ENCODE results near the gene WDR1. TPM values are rescaled to one million over a fixed set of nuclear protein-coding genes. Genes with fewer than 3 reads are reported as not detected.

Gene WDR1
- polyA plus RNA-seq, 1 donor, result 168 TPM

DNA sequence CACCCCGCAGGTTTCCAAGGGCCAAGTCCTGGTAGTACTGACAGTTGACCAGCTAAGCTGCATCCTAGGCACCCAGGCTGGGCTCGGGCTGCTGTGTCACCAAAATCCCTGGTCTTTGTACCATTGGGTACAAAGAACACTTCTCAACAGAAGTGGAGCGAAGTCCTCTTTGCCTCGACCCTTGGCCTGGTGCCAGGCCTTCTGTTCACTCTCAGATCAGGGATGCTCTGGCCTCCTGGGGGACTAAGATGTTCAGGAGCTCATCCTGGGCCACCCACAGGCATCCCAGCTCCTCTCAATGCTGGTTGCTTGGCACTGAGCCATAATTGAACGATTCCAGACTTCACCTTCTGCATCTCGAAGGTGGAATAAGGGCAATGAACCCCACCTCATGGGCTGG is 81.5 kb downstream of the WDR1 start:
- H3K36me3 ChIP-seq (ENCODE audit: control insufficient read depth, insufficient read depth, low read length), result no peaks in the 10 kb centered on the region
- no peaks in the 10 kb centered on the region for H3K4me1 ChIP-seq (ENCODE audit: control insufficient read depth, insufficient read depth, low read length)
- no peak overlapping the region for H3K4me3 ChIP-seq (ENCODE audit: low read length)
- H3K27ac ChIP-seq (ENCODE audit: low read length), result no peak overlapping the region
- no peaks in the 10 kb centered on the region for H3K9me3 ChIP-seq (ENCODE audit: control insufficient read depth, low read depth, low read length)
- no CpG with 5 or more reads among the region's 6 CpGs for WGBS (ENCODE audit: insufficient coverage, low lambda C conversion rate)
- H3K27me3 ChIP-seq (ENCODE audit: control insufficient read depth, insufficient read depth, low read length), result no peaks in the 10 kb centered on the region
- peak in 1 of 2 donors; percentile 55 for DNase-seq

GRCh38 chr4:10034612-10035104 is 81.9 kb downstream of the WDR1 start:
- WGBS (ENCODE audit: insufficient coverage, low lambda C conversion rate), result no CpG with 5 or more reads among the region's 5 CpGs
- H3K4me3 ChIP-seq (ENCODE audit: low read length), result no peak overlapping the region
- H3K27me3 ChIP-seq (ENCODE audit: control insufficient read depth, insufficient read depth, low read length), result no peaks in the 10 kb centered on the region
- H3K36me3 ChIP-seq (ENCODE audit: control insufficient read depth, insufficient read depth, low read length), result no peaks in the 10 kb centered on the region
- no peak for DNase-seq
- H3K9me3 ChIP-seq (ENCODE audit: control insufficient read depth, low read depth, low read length), result no peaks in the 10 kb centered on the region
- H3K27ac ChIP-seq (ENCODE audit: low read length), result no peak overlapping the region
- no peaks in the 10 kb centered on the region for H3K4me1 ChIP-seq (ENCODE audit: control insufficient read depth, insufficient read depth, low read length)

GRCh38 chr4:10034136-10034535 is 82.5 kb downstream of the WDR1 start:
- no peak for DNase-seq
- no CpG with 5 or more reads among the region's 10 CpGs for WGBS (ENCODE audit: insufficient coverage, low lambda C conversion rate)
- Histone ChIP-seq H3K4me1 (ENCODE audit: control insufficient read depth, insufficient read depth, low read length) (no peaks in the 10 kb centered on the region), H3K36me3 (ENCODE audit: control insufficient read depth, insufficient read depth, low read length) (no peaks in the 10 kb centered on the region), H3K27ac (ENCODE audit: low read length) (no peak overlapping the region), H3K4me3 (ENCODE audit: low read length) (no peak overlapping the region), H3K27me3 (ENCODE audit: control insufficient read depth, insufficient read depth, low read length) (no peaks in the 10 kb centered on the region), H3K9me3 (ENCODE audit: control insufficient read depth, low read depth, low read length) (no peaks in the 10 kb centered on the region)

- H3K4me1 ChIP-seq (ENCODE audit: control insufficient read depth, insufficient read depth, low read length), result no peaks in the 10 kb centered on the region
- no peaks in the 10 kb centered on the region for H3K36me3 ChIP-seq (ENCODE audit: control insufficient read depth, insufficient read depth, low read length)
- no peaks in the 10 kb centered on the region for H3K9me3 ChIP-seq (ENCODE audit: control insufficient read depth, low read depth, low read length)
- H3K27me3 ChIP-seq (ENCODE audit: control insufficient read depth, insufficient read depth, low read length), result no peaks in the 10 kb centered on the region
- H3K27ac ChIP-seq (ENCODE audit: low read length), result no peak overlapping the region
- WGBS (ENCODE audit: insufficient coverage, low lambda C conversion rate), result no CpG with 5 or more reads among the region's 18 CpGs
- no peak overlapping the region for H3K4me3 ChIP-seq (ENCODE audit: low read length)
- no peak for DNase-seq
Measured at GRCh38 chr4:10033191-10033881, 83.3 kb downstream of the WDR1 start.

- DNase-seq, result no peak
- Histone ChIP-seq H3K9me3 (ENCODE audit: control insufficient read depth, low read depth, low read length) (no peaks in the 10 kb centered on the region), H3K36me3 (ENCODE audit: control insufficient read depth, insufficient read depth, low read length) (no peaks in the 10 kb centered on the region), H3K27ac (ENCODE audit: low read length) (no peak overlapping the region), H3K27me3 (ENCODE audit: control insufficient read depth, insufficient read depth, low read length) (no peaks in the 10 kb centered on the region), H3K4me3 (ENCODE audit: low read length) (no peak overlapping the region), H3K4me1 (ENCODE audit: control insufficient read depth, insufficient read depth, low read length) (no peaks in the 10 kb centered on the region)
- 100% methylated on average over 1 of the region's 6 CpGs for WGBS (ENCODE audit: insufficient coverage, low lambda C conversion rate)
Measured at GRCh38 chr4:10032625-10033024, 84.0 kb downstream of the WDR1 start.

DNA sequence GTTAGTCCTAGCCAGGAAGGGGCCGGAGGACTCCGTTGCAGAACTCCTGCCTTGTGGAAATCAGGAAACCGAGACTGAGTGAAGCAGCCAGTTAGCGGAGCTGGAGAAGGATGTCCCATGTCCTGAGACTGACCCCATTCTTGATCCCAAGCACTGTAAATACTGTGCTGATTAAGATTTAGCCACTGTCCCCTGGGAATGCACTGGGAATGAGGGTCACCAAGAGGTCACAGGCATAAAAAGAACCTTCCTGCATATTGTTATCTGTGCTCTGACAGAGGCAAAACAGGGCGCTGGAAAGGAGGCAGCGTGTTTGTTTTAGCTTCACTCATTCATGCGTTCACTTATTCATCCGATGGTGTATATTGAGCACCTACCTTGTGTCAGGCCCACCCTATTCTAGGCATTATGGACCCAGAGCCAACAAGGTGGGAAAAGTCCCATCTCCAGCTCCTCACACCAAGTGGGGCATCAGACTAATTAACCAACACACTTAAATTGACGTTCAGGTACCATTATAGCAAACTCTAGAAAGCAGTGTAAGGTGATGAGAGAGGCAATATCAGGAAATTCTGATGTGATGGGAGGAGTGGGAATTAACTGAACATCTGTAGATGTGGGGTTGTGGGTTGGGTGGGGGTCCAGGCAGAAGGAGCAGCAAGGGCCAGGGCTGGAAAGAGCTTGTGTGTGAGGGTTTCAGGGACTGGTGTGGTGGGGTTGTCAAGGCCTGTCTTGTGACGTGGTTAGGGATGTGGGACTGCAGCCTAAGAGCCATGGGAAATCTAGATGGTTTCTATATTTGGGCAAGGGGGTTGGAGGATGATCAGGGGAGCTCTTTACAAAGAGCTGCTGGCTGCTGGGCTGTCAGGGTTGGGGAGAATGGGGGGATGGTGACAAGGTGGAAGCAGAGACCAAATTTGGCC is 84.7 kb downstream of the WDR1 start:
- Histone ChIP-seq H3K4me3 (ENCODE audit: low read length) (no peak overlapping the region), H3K27ac (ENCODE audit: low read length) (no peak overlapping the region), H3K36me3 (ENCODE audit: control insufficient read depth, insufficient read depth, low read length) (no peaks in the 10 kb centered on the region), H3K4me1 (ENCODE audit: control insufficient read depth, insufficient read depth, low read length) (no peaks in the 10 kb centered on the region), H3K9me3 (ENCODE audit: control insufficient read depth, low read depth, low read length) (no peaks in the 10 kb centered on the region), H3K27me3 (ENCODE audit: control insufficient read depth, insufficient read depth, low read length) (no peaks in the 10 kb centered on the region)
- no peak for DNase-seq
- 50% methylated on average over 2 of the region's 10 CpGs for WGBS (ENCODE audit: insufficient coverage, low lambda C conversion rate)

DNA sequence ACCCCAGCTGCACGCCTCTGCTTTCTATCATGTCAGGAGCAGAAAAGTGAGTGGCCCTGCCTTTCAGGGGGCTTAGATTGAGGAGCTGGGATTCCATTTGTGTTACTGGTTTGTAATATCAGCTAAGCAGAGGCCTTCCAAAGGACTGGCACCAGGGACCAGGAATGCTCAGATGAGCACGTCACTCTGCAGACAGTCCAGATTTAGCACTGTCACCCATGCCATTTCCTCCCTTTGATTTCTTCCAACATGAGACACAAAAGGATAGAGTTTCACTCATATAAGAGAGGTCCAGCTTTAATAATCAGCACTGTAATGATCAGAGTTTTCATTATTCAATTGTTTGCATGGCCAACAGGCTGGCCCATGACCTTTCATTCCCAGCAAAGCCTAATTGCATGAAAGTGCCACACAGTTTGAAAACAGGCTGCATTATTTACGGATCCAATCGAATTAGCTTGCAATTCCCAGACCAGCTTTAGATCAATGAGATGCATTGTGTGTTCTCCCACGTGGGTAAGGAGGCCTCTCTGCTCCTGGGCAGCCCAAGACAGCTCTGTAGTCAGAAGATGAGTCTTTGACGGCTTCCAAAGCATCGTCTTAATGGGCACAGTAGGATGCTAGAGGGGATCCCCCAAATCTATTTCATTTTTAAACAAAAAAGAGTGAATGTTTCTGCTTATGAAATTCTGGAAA is 85.5 kb downstream of the WDR1 start:
- H3K27me3 ChIP-seq (ENCODE audit: control insufficient read depth, insufficient read depth, low read length), result no peaks in the 10 kb centered on the region
- WGBS (ENCODE audit: insufficient coverage, low lambda C conversion rate), result no CpG with 5 or more reads among the region's 7 CpGs
- H3K4me1 ChIP-seq (ENCODE audit: control insufficient read depth, insufficient read depth, low read length), result no peaks in the 10 kb centered on the region
- no peak overlapping the region for H3K4me3 ChIP-seq (ENCODE audit: low read length)
- no peak for DNase-seq
- no peak overlapping the region for H3K27ac ChIP-seq (ENCODE audit: low read length)
- H3K9me3 ChIP-seq (ENCODE audit: control insufficient read depth, low read depth, low read length), result no peaks in the 10 kb centered on the region
- no peaks in the 10 kb centered on the region for H3K36me3 ChIP-seq (ENCODE audit: control insufficient read depth, insufficient read depth, low read length)

DNA sequence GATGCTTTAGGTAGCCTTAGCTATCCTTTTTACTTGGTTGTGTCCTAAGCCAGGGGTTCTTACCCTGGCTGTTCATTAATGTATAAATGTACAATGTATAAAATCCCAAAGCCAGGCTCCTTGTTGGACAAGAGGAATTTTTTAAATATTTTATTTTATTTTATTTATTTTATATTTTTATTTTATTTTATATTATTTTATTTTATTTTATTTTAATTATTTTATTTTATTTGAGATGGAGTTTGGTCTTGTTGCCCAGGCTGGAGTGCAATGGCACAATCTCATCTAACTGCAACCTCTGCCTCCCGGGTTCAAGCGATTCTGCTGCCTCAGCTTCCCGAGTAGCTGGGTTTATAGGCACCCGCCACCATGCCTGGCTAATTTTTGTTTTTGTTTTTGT is 87.2 kb downstream of the WDR1 start:
- H3K4me3 ChIP-seq (ENCODE audit: low read length), result no peak overlapping the region
- H3K27me3 ChIP-seq (ENCODE audit: control insufficient read depth, insufficient read depth, low read length), result no peaks in the 10 kb centered on the region
- no peak for DNase-seq
- H3K9me3 ChIP-seq (ENCODE audit: control insufficient read depth, low read depth, low read length), result no peaks in the 10 kb centered on the region
- no peaks in the 10 kb centered on the region for H3K36me3 ChIP-seq (ENCODE audit: control insufficient read depth, insufficient read depth, low read length)
- no peak overlapping the region for H3K27ac ChIP-seq (ENCODE audit: low read length)
- WGBS (ENCODE audit: insufficient coverage, low lambda C conversion rate), result no CpG with 5 or more reads among the region's 4 CpGs
- H3K4me1 ChIP-seq (ENCODE audit: control insufficient read depth, insufficient read depth, low read length), result no peaks in the 10 kb centered on the region

DNA sequence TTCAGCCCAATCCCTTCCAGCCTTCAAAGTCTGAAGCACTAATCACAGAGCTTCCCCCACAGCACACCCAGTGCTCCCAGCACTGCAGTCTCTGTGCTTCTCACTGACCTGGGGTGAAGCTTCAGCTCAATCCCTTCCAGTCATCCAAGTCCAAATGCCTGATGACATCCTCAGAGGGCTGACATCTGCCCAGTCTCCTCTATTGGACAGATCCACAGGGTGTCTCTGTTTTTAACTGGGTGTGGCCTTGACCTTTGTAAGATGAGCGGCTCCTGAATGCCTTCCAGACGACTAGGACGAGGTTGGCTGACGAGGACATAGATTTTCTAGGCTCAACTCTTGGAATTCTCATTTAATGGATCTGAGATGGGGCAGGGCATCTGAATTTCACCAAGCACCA is 87.7 kb downstream of the WDR1 start:
- Histone ChIP-seq H3K4me3 (ENCODE audit: low read length) (no peak overlapping the region), H3K27ac (ENCODE audit: low read length) (no peak overlapping the region), H3K4me1 (ENCODE audit: control insufficient read depth, insufficient read depth, low read length) (no peaks in the 10 kb centered on the region), H3K9me3 (ENCODE audit: control insufficient read depth, low read depth, low read length) (no peaks in the 10 kb centered on the region), H3K27me3 (ENCODE audit: control insufficient read depth, insufficient read depth, low read length) (no peaks in the 10 kb centered on the region), H3K36me3 (ENCODE audit: control insufficient read depth, insufficient read depth, low read length) (no peaks in the 10 kb centered on the region)
- no peak for DNase-seq
- WGBS (ENCODE audit: insufficient coverage, low lambda C conversion rate), result no CpG with 5 or more reads among the region's 4 CpGs

GRCh38 chr4:10026485-10026884 is 90.1 kb downstream of the WDR1 start:
- Histone ChIP-seq H3K4me3 (ENCODE audit: low read length) (no peak overlapping the region), H3K4me1 (ENCODE audit: control insufficient read depth, insufficient read depth, low read length) (peaks cover 9% of the 10 kb centered on the region), H3K27ac (ENCODE audit: low read length) (no peak overlapping the region), H3K36me3 (ENCODE audit: control insufficient read depth, insufficient read depth, low read length) (no peaks in the 10 kb centered on the region), H3K27me3 (ENCODE audit: control insufficient read depth, insufficient read depth, low read length) (no peaks in the 10 kb centered on the region), H3K9me3 (ENCODE audit: control insufficient read depth, low read depth, low read length) (no peaks in the 10 kb centered on the region)
- no peak for DNase-seq
- no CpG with 5 or more reads among the region's 9 CpGs for WGBS (ENCODE audit: insufficient coverage, low lambda C conversion rate)
